ENCODE measurements around the gene CACTIN. TPM values are rescaled to one million over a fixed set of nuclear protein-coding genes. Genes with fewer than 3 reads are reported as not detected.
"Not testable (repeated sequence)": the region's sequence is repeated elsewhere in the genome, so short reads cannot be mapped to it uniquely, and the experiment has no call there.

The CACTIN gene
- total RNA-seq, 4 donors from 2014 or later, result 20.3 to 34.2 (median 28.6) TPM

DNA sequence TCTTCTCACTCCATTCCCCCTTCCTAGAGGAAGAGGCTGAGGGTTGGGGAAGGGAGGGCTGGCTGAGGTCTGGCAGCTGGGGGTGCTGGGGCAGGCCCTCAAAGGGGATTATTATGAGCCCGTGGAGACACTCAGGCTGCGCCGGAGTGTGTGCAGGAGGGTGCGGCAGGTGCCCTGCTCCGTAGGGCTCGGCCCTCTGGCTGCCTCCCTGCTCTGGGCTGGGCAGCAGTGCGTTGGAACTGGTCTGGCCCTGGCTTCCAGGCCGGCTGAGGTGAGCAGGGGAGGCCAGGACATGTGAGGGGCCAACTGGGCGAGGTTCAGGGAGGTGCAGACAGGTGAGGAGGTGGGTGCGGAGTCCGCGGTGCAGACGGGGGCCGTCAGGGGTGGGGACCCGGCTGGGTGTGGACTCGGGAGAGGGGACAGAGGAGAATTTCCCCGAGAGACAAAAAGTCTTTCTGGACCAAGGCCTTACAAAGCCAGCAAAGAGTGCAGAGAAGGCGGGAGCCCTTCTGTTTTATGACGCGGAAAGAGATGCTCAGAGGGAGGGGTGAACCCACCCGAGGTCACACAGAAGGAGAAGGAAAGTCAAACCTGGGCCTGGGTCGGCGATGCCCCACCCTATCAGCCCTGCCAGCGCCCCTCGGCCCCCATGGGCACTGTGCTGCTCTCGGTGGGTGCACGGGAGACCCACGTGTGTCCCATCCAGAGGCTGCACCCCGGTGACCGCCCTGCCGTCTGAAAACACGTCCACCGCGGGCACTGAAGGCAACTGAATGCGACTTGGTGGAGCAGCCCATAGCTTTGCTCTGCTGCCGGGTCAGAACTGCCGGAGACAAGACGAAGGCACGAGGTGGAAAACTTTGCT is 42.7 kb upstream of the CACTIN start:
- TF ChIP-seq EP300 (IDR thresholded peaks at IDR 0.05) (no peak), POLR2AphosphoS5 (IDR thresholded peaks at IDR 0.05) (no peak), POLR2A (IDR thresholded peaks at IDR 0.05) (no peak)
- TF ChIP-seq, protein P1, sequence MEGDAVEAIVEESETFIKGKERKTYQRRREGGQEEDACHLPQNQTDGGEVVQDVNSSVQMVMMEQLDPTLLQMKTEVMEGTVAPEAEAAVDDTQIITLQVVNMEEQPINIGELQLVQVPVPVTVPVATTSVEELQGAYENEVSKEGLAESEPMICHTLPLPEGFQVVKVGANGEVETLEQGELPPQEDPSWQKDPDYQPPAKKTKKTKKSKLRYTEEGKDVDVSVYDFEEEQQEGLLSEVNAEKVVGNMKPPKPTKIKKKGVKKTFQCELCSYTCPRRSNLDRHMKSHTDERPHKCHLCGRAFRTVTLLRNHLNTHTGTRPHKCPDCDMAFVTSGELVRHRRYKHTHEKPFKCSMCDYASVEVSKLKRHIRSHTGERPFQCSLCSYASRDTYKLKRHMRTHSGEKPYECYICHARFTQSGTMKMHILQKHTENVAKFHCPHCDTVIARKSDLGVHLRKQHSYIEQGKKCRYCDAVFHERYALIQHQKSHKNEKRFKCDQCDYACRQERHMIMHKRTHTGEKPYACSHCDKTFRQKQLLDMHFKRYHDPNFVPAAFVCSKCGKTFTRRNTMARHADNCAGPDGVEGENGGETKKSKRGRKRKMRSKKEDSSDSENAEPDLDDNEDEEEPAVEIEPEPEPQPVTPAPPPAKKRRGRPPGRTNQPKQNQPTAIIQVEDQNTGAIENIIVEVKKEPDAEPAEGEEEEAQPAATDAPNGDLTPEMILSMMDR (IDR thresholded peaks at IDR 0.05), result no peak
- H3K9me3 ChIP-seq, result no peaks in the 10 kb centered on the region
- peak overlapping the region; percentile 92 to 100 (median 98) for H3K27ac ChIP-seq
- peaks cover 2 to 89% (median 44%) of the 10 kb centered on the region in 3 donors for H3K4me1 ChIP-seq
- H3K36me3 ChIP-seq, result peaks cover 0 to 36% of the 10 kb centered on the region in 2 donors
- no peaks in the 10 kb centered on the region for H3K27me3 ChIP-seq
- WGBS, 2 donors (ENCODE audit: low coverage in 1 of 2), result 11 to 34% methylated on average over 3 to 12 of the region's 39 CpGs
- no peak for ATAC-seq
- H3K4me3 ChIP-seq, result peak overlapping the region in 1 of 2 donors; percentile 54

DNA sequence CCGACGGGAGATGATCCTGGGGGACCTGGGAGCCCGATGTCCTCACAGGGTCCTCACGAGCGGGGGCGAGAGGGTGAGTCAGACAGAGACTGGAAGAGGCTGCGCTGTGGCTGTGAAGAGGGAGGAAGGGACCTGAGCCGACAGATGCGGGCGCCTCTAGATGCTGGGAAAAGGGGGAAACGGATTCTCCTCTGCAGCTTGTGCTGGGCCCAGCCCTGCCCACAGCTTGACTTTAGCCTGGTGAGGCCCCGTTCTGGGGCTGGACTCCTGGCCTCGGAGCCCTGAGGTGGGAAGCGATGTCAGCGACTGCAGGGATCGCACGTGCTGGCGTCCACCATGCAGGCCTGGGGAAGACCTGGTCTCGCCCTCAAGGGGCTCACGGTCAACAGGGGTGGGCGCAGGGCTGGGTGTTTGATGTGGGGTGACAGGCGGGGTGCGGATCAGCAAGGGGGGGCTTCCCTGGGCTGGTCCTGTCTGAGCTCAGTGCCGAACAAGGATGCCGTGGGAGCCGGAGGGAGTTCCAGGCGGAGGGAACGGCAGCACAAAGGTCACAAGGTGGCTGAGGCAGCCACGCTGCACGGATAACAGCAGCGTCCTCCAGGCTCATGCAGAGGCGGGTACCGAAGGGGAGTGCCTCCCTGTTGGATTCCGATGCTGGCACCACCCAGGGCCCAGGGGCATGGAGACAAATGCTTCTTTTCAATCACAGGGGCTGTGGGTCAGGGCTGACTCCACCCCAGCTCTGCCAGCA is 41.9 kb upstream of the CACTIN start:
- Histone ChIP-seq H3K9me3 (no peaks in the 10 kb centered on the region), H3K4me3 (peak overlapping the region in 1 of 2 donors; percentile 8), H3K4me1 (peaks cover 2 to 81% (median 44%) of the 10 kb centered on the region in 3 donors), H3K36me3 (peaks cover 0 to 36% of the 10 kb centered on the region in 2 donors), H3K27ac (peak overlapping the region; percentile 92 to 100 (median 98)), H3K27me3 (no peaks in the 10 kb centered on the region)
- no peak for ATAC-seq
- WGBS, 2 donors (ENCODE audit: low coverage in 1 of 2), result 36% methylated on average over 8 of the region's 34 CpGs; no CpG with 5 or more reads in 1 of the 2 donors
- TF ChIP-seq POLR2A (IDR thresholded peaks at IDR 0.05), result no peak
- TF ChIP-seq, protein P1 (IDR thresholded peaks at IDR 0.05), result no peak
- peak; percentile 62 for TF ChIP-seq POLR2AphosphoS5 (IDR thresholded peaks at IDR 0.05)

DNA sequence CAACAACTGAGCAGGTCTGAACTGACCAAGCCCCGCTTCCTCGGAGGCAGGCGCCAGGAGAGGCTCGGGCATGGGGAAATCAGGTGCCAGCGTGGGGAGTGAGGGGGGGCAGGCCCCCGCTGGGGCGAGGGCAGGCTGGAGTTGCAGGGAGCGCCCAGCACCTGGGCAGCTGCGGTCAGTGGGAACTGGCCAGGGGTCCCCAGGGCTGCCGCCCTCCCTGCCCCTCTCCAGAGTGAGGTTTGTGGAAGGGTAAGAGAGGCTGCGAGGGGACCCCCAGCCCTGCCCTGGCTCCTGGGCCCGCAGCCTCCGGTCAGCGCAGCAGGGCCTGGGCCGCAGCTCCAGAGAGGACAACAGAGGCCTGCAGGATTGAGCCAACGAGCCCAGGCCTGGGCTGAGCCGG is 41.2 kb upstream of the CACTIN start:
- Histone ChIP-seq H3K9me3 (no peaks in the 10 kb centered on the region), H3K36me3 (peaks cover 0 to 42% of the 10 kb centered on the region in 2 donors), H3K27ac (peak overlapping the region; percentile 92 to 100 (median 98)), H3K4me1 (peaks cover 2 to 74% (median 44%) of the 10 kb centered on the region in 3 donors), H3K27me3 (no peaks in the 10 kb centered on the region), H3K4me3 (no peak overlapping the region)
- whole genome bisulfite sequencing, 2 donors (ENCODE audit: low coverage in 1 of 2), result no CpG with 5 or more reads among the region's 17 CpGs
- TF ChIP-seq POLR2AphosphoS5 (IDR thresholded peaks at IDR 0.05) (no peak), EP300 (IDR thresholded peaks at IDR 0.05) (no peak), POLR2A (IDR thresholded peaks at IDR 0.05) (no peak)
- TF ChIP-seq, protein P1 (IDR thresholded peaks at IDR 0.05), result no peak
- ATAC-seq, result no peak

DNA sequence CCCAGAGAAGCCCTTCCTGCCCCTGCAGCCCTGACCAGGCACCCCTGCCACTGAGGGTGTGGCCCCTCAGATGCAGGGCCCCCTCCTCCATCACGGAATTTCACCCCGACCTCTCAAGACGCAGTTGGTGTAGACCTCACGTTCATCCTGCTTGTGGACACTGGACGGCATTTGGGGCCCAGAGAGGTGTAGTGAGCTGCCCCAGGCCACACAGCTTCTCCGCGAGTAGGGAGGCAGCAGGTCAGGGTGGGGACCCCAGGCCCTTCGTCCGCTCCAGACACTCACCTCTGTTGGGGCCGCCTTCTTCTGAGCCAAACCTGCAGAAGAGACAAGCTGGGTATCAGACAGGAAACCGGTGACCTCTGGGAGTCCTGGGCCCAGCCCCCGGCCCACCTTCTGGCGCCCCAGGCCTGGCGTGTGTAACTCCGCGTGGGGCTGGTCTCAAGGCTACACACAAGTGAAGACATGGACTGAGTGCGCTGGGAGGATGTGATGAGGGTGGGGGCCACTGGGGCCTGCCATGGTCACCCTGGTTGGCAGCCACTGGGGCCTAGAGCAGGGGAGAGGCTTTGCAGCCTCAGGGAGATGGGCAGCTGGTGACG is 40.5 kb upstream of the CACTIN start:
- TF ChIP-seq EP300 (IDR thresholded peaks at IDR 0.05), result no peak
- TF ChIP-seq, protein P1 (IDR thresholded peaks at IDR 0.05), result no peak
- TF ChIP-seq POLR2AphosphoS5 (IDR thresholded peaks at IDR 0.05), result no peak
- TF ChIP-seq POLR2A (IDR thresholded peaks at IDR 0.05), result no peak
- Histone ChIP-seq H3K36me3 (peaks cover 0 to 48% of the 10 kb centered on the region in 2 donors), H3K27ac (peak overlapping the region; percentile 92 to 100 (median 98)), H3K27me3 (no peaks in the 10 kb centered on the region), H3K4me1 (peaks cover 2 to 68% (median 43%) of the 10 kb centered on the region in 3 donors), H3K9me3 (no peaks in the 10 kb centered on the region), H3K4me3 (no peak overlapping the region)
- WGBS, 2 donors (ENCODE audit: low coverage in 1 of 2), result 81% methylated on average over 8 of the region's 18 CpGs; no CpG with 5 or more reads in 1 of the 2 donors
- no peak for ATAC-seq

DNA sequence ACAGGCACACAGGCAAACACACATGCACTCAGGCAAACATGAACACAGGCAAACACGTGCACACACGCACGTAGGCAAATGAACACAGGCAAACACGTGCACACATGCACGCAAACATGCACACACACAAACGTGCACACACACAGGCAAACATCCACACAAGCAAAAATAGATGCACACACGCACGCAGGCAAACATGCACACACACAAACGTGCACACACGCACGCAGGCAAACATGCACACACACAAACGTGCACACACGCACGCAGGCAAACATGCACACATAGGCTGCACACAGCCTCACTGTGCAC is 39.9 kb upstream of the CACTIN start:
- H3K4me3 ChIP-seq, ATAC-seq, H3K9me3 ChIP-seq, H3K27me3 ChIP-seq: not testable (repeated sequence)
- peaks cover 0 to 54% of the 10 kb centered on the region in 2 donors for H3K36me3 ChIP-seq
- peaks cover 2 to 61% (median 37%) of the 10 kb centered on the region in 3 donors for H3K4me1 ChIP-seq
- 61 to 67% methylated on average over 6 to 7 of the region's 14 CpGs for WGBS, 2 donors (ENCODE audit: low coverage in 1 of 2)
- peak overlapping the region in 3 of 4 donors; percentile 92 to 100 (median 99) for H3K27ac ChIP-seq
